Astrocyte of the spinal cord (primary cell): ENCODE data around the gene UBXN7.
"Not testable (repeated sequence)": the region's sequence is repeated elsewhere in the genome, so short reads cannot be mapped to it uniquely, and the experiment has no call there.

Experiments
- DNase-seq: peaks from one replicate; pipeline ENCODE4 v3.0.0; 2011; ENCODE audit warnings: low read depth, low spot score
- H3K4me3 ChIP-seq: 2 replicates; pipeline ENCODE4 v1.5.1; 2011; ENCODE audit warnings: low read depth, mild to moderate bottlenecking, low read length, moderate library complexity
- in situ Hi-C: cut with HindIII; loops from 2 replicates; pipeline ENCODE4 v1.10.0; 2017; ENCODE audit warnings: low sequenced_read_pairs
- TF ChIP-seq, protein P1 (sequence below): IDR thresholded peaks from 2 replicates; pipeline ENCODE4 v1.5.1; 2012; ENCODE audit warnings: low read depth, mild to moderate bottlenecking, low read length, inconsistent platforms

Gene UBXN7

GRCh38 chr3:196399485-196399945, 32.7 kb downstream of the UBXN7 start:
- DNase-seq, result peak; percentile 52
- TF ChIP-seq, protein P1, sequence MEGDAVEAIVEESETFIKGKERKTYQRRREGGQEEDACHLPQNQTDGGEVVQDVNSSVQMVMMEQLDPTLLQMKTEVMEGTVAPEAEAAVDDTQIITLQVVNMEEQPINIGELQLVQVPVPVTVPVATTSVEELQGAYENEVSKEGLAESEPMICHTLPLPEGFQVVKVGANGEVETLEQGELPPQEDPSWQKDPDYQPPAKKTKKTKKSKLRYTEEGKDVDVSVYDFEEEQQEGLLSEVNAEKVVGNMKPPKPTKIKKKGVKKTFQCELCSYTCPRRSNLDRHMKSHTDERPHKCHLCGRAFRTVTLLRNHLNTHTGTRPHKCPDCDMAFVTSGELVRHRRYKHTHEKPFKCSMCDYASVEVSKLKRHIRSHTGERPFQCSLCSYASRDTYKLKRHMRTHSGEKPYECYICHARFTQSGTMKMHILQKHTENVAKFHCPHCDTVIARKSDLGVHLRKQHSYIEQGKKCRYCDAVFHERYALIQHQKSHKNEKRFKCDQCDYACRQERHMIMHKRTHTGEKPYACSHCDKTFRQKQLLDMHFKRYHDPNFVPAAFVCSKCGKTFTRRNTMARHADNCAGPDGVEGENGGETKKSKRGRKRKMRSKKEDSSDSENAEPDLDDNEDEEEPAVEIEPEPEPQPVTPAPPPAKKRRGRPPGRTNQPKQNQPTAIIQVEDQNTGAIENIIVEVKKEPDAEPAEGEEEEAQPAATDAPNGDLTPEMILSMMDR, result no peak
- in situ Hi-C loops, result no loop called here
- H3K4me3 ChIP-seq, result no peak overlapping the region

- in situ Hi-C loops, result no loop called here
- H3K4me3 ChIP-seq, result no peak overlapping the region
- TF ChIP-seq, protein P1, result no peak
- DNase-seq, result no peak
Measured at GRCh38 chr3:196398782-196399181, 33.4 kb downstream of the UBXN7 start.

DNA sequence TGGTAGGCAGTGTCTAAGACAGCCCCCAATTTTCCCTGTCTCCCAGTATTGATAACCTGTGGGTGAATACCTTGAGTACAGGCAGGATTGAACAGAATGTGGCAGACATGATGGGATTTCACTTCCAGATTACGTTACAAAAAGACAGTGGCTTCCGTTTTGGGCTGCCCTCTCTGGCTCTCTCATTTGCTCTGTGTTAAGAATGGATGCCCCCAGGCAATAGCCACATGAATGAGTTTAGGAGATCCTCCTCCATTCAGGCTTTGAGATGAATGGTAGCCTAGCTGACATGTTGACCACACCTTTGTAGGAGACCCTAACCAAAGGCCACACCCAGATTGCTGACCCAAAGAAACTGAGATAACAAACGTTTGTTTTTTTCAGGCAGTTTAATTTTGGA, 34.3 kb downstream of the UBXN7 start:
- in situ Hi-C loops, result no loop called here
- TF ChIP-seq, protein P1, result no peak
- no peak for DNase-seq
- no peak overlapping the region for H3K4me3 ChIP-seq

GRCh38 chr3:196390116-196390515, 42.1 kb downstream of the UBXN7 start:
- DNase-seq, result no peak
- TF ChIP-seq, protein P1, result no peak
- in situ Hi-C loops, result no loop called here
- H3K4me3 ChIP-seq, result no peak overlapping the region

DNA sequence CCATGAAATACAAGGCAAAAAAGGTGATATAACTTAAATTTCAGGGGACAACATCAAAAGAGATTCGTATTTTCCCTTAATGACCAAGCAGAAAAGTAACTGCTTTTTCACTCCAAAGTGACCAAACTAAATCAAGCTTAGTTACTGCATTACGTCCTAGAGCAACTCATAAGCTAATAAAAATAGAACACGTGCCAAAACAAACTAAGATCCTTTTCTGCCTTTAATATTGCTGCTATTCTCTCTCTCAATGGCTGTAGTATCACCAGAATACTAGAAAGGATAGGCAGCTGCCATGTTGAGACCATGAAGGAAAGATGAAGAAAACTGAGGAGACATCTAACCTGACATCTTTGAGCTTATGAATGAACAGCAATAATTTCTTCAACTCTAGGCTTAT, 43.3 kb downstream of the UBXN7 start:
- H3K4me3 ChIP-seq, result no peak overlapping the region
- TF ChIP-seq, protein P1, result no peak
- DNase-seq, result peak; percentile 55
- in situ Hi-C loops, result no loop called here

DNA sequence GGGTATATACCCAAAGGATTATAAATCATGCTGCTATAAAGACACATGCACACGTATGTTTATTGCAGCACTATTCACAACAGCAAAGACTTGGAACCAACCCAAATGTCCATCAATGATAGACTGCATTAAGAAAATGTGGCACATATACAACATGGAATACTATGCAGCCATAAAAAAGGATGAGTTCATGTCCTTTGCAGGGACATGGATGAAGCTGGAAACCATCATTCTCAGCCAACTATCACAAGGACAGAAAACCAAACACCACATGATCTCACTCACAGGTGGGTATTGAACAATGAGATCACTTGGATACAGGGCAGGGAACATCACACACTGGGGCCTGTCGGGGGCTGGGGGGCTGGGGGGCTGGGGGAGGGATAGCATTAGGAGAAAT, 44.3 kb downstream of the UBXN7 start:
- in situ Hi-C loops, DNase-seq, H3K4me3 ChIP-seq: not testable (repeated sequence)

DNA sequence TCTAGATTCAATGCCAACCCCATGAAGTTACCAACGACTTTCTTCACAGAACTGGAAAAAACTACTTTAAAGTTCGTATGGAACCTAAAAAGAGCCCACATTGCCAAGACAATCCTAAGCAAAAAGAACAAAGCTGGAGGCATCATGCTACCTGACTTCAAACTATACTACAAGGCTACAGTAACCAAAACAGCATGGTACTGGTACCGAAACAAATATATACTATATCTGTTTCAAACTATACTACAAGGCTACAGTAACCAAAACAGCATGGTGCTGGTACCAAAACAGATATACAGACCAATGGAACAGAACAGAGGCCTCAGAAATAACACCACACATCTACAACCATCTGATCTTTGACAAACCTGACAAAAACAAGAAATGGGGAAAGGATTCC, 45.4 kb downstream of the UBXN7 start:
- H3K4me3 ChIP-seq, DNase-seq, in situ Hi-C loops: not testable (repeated sequence)

- DNase-seq, in situ Hi-C loops, H3K4me3 ChIP-seq: not testable (repeated sequence)
Measured at GRCh38 chr3:196386034-196386433, 46.2 kb downstream of the UBXN7 start.

DNA sequence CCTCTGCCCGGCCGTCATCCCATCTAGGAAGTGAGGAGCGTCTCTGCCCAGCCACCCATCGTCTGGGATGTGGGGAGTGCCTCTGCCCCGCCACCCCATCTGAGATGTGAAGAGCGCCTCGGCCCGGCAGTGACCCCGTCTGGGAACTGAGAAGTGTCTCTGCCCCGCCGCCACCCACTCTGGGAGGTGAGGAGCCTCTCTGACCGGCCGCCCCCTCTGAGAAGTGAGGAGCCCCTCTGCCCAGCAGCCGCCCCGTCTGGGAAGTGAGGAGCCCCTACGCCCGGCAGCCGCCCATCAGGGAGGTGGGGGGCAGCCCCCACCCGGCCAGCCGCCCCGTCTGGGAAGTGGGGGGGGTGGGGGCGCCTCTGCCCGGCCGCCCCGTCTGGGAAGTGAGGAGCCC, 46.8 kb downstream of the UBXN7 start:
- H3K4me3 ChIP-seq, in situ Hi-C loops, DNase-seq: not testable (repeated sequence)
